Measurements from ENCODE around the gene UROS.

UROS gene

DNA sequence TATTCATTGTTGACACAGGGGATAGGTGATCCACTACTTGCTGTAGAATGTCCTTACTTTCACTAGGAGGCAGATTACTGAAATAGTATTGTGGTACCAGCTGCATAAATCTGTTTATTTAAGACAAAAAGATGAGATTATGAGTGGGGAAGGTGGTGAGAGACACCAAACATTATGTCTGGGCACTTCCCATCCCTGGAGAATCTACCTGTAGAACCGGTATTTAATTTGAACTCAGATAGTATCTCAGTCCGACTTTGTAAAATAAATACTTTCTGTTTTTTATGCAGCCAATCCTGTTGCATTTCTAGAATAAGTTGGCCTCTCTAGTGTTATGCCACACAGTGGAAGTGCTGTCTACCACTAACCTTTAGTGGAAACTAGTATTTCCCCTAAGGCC is 13.7 kb upstream of the UROS start:
- no peak overlapping the region for H3K27ac ChIP-seq (replicated peaks)

DNA sequence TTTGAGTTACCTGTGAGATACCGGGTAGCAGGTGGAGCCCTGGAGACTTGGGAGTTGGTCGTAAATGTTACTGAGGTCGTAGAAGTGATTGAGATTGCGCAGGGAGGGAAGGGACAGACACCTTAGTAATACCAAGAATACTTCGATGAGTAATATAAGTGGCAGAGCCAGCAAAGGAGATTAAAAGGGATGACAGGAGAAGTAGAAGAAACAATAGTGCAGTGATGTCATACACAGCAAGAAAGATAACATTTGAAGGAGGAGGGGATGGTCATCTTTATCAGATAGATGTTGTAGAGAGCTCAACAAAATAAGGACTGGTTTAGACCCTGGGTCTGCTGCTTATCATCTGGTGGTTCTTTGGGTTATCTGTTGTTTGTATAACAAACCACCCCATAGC is 5.3 kb upstream of the UROS start:
- H3K27ac ChIP-seq (replicated peaks), result no peak overlapping the region
- H3K4me3 ChIP-seq (replicated peaks; ENCODE audit: insufficient read depth, low read length), result no peak overlapping the region
- no peaks in the 10 kb centered on the region for H3K27me3 ChIP-seq (ENCODE audit: insufficient read depth, poor library complexity, severe bottlenecking)
- TF ChIP-seq POLR2AphosphoS5 (IDR thresholded peaks at IDR 0.05; ENCODE audit: low read depth) (no peak), GABPA (IDR thresholded peaks at IDR 0.05; ENCODE audit: low read depth) (no peak), SPI1 (IDR thresholded peaks at IDR 0.05; ENCODE audit: borderline replicate concordance, low read depth) (no peak)
- TF ChIP-seq, protein P1, sequence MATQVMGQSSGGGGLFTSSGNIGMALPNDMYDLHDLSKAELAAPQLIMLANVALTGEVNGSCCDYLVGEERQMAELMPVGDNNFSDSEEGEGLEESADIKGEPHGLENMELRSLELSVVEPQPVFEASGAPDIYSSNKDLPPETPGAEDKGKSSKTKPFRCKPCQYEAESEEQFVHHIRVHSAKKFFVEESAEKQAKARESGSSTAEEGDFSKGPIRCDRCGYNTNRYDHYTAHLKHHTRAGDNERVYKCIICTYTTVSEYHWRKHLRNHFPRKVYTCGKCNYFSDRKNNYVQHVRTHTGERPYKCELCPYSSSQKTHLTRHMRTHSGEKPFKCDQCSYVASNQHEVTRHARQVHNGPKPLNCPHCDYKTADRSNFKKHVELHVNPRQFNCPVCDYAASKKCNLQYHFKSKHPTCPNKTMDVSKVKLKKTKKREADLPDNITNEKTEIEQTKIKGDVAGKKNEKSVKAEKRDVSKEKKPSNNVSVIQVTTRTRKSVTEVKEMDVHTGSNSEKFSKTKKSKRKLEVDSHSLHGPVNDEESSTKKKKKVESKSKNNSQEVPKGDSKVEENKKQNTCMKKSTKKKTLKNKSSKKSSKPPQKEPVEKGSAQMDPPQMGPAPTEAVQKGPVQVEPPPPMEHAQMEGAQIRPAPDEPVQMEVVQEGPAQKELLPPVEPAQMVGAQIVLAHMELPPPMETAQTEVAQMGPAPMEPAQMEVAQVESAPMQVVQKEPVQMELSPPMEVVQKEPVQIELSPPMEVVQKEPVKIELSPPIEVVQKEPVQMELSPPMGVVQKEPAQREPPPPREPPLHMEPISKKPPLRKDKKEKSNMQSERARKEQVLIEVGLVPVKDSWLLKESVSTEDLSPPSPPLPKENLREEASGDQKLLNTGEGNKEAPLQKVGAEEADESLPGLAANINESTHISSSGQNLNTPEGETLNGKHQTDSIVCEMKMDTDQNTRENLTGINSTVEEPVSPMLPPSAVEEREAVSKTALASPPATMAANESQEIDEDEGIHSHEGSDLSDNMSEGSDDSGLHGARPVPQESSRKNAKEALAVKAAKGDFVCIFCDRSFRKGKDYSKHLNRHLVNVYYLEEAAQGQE (IDR thresholded peaks at IDR 0.05; ENCODE audit: insufficient replicate concordance, low read depth), result no peak
- TF ChIP-seq, protein P2, sequence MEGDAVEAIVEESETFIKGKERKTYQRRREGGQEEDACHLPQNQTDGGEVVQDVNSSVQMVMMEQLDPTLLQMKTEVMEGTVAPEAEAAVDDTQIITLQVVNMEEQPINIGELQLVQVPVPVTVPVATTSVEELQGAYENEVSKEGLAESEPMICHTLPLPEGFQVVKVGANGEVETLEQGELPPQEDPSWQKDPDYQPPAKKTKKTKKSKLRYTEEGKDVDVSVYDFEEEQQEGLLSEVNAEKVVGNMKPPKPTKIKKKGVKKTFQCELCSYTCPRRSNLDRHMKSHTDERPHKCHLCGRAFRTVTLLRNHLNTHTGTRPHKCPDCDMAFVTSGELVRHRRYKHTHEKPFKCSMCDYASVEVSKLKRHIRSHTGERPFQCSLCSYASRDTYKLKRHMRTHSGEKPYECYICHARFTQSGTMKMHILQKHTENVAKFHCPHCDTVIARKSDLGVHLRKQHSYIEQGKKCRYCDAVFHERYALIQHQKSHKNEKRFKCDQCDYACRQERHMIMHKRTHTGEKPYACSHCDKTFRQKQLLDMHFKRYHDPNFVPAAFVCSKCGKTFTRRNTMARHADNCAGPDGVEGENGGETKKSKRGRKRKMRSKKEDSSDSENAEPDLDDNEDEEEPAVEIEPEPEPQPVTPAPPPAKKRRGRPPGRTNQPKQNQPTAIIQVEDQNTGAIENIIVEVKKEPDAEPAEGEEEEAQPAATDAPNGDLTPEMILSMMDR (IDR thresholded peaks at IDR 0.05; ENCODE audit: insufficient read depth, low read length), result no peak
- no peak for DNase-seq (ENCODE audit: low read depth in 1 of 2, low spot score in 1 of 2)

More for the DNA sequence above, 13.7 kb upstream of the UROS start:
- TF ChIP-seq, protein P2 (IDR thresholded peaks at IDR 0.05; ENCODE audit: insufficient read depth, low read length), result no peak
- TF ChIP-seq GABPA (IDR thresholded peaks at IDR 0.05; ENCODE audit: low read depth) (no peak), POLR2AphosphoS5 (IDR thresholded peaks at IDR 0.05; ENCODE audit: low read depth) (no peak)
- TF ChIP-seq, protein P1 (IDR thresholded peaks at IDR 0.05; ENCODE audit: insufficient replicate concordance, low read depth), result no peak
- no peak for DNase-seq (ENCODE audit: low read depth in 1 of 2, low spot score in 1 of 2)
- Histone ChIP-seq H3K4me3 (replicated peaks; ENCODE audit: insufficient read depth, low read length) (no peak overlapping the region), H3K27me3 (ENCODE audit: insufficient read depth, poor library complexity, severe bottlenecking) (no peaks in the 10 kb centered on the region)

DNA sequence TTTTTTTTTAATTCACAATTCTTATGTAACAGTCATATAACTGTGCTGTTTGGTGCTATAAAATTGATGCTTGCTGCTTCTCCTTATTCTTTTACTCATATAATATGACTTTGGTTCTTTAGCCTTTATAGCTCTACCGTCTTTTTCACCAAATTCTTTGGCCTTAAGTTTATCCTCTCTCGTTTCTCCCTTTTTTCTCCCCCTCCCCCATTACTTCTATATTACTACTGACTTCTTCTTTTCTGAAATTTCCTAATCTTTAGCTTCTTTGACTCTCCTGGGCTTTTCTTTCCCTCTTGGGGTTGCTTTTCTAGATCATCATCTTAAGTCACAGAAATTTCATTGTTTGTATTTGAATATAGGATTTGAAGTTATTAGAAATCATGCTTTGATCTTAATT is 4.1 kb upstream of the UROS start:
- no peak for DNase-seq (ENCODE audit: low read depth in 1 of 2, low spot score in 1 of 2)
- H3K4me3 ChIP-seq (replicated peaks; ENCODE audit: insufficient read depth, low read length), result no peak overlapping the region
- no peaks in the 10 kb centered on the region for H3K27me3 ChIP-seq (ENCODE audit: insufficient read depth, poor library complexity, severe bottlenecking)

DNA sequence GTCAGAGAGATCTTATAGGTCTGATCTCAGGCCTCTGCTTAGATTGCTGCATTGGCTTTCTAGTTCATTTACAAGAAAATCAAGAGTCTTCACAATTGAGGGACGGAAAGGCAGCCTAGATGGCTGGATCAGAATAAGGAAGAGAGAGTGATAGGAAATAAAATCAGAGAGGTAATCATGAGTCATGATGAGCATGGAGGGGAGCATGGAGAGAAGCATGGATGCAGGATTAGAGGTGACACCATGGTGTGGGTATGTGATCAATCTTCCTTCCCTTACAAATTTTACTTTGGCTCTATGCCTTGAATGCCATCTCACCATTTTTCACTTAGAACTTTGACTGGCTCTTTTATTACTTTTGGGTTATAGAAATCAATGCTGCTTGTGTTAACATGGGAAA is 1.7 kb upstream of the UROS start:
- TF ChIP-seq POLR2AphosphoS5 (IDR thresholded peaks at IDR 0.05; ENCODE audit: low read depth) (no peak), SPI1 (IDR thresholded peaks at IDR 0.05; ENCODE audit: borderline replicate concordance, low read depth) (no peak), GABPA (IDR thresholded peaks at IDR 0.05; ENCODE audit: low read depth) (no peak)
- TF ChIP-seq, protein P1 (IDR thresholded peaks at IDR 0.05; ENCODE audit: insufficient replicate concordance, low read depth), result no peak
- TF ChIP-seq, protein P2 (IDR thresholded peaks at IDR 0.05; ENCODE audit: insufficient read depth, low read length), result no peak
- Histone ChIP-seq H3K4me3 (replicated peaks; ENCODE audit: insufficient read depth, low read length) (peak overlapping the region; percentile 70), H3K27ac (replicated peaks) (peak overlapping the region; percentile 100), H3K27me3 (ENCODE audit: insufficient read depth, poor library complexity, severe bottlenecking) (no peaks in the 10 kb centered on the region)
- no peak for DNase-seq (ENCODE audit: low read depth in 1 of 2, low spot score in 1 of 2)

More for the DNA sequence above, 4.1 kb upstream of the UROS start:
- peak; percentile 75 for TF ChIP-seq SPI1 (IDR thresholded peaks at IDR 0.05; ENCODE audit: borderline replicate concordance, low read depth)
- no peak for TF ChIP-seq POLR2AphosphoS5 (IDR thresholded peaks at IDR 0.05; ENCODE audit: low read depth)
- 0 out of 2 replicates have a peak overlapping the region, but pooled peaks have one; percentile 13 for H3K27ac ChIP-seq (replicated peaks)
